Thyroid gland (tissue), 4 donors: ENCODE measurements around the gene DNAJC3.

Experiments
- CTCF ChIP-seq, 6 experiments: fragments of 200-600 bp in 3 of 6; fragments of 450-650 bp in 3 of 6; sonication (generic) in 3 of 6; IDR thresholded peaks; one replicate each; pipeline ENCODE4 v1.5.1; 2016 to 2019; ENCODE audit warnings: antibody characterized with exemption in 6 of 6, mild to moderate bottlenecking in 2 of 6, inconsistent platforms in 1 of 6, moderate library complexity in 1 of 6
- POLR2A ChIP-seq, 2 donors: fragments of 450-650 bp; IDR thresholded peaks; one replicate each; pipeline ENCODE4 v1.6.1; 2017; ENCODE audit warnings: antibody characterized with exemption in 2 of 2, mild to moderate bottlenecking in 2 of 2, moderate library complexity in 1 of 2

GRCh38 chr13:95630593-95630992 is 46.3 kb upstream of the DNAJC3 start:
- TF ChIP-seq CTCF (IDR thresholded peaks at IDR 0.05), result no peak
- TF ChIP-seq POLR2A (IDR thresholded peaks at IDR 0.05), result no peak
